H1 (cell line): ENCODE measurements around the gene CIAO3. TPM values are rescaled to one million over a fixed set of nuclear protein-coding genes. Genes with fewer than 3 reads are reported as not detected.

Experiments used
- CTCF ChIA-PET: fragments of 300-600 bp; sonication (Branson Sonifier 250); formaldehyde crosslinking; loops from one replicate; lab custom pipeline; 2021; ENCODE audit not compliant: partially characterized antibody; lab: Charles Lee
- POLR2A ChIA-PET: fragments of 300-600 bp; sonication (Branson Sonifier 250); formaldehyde crosslinking; loops from one replicate; lab custom pipeline; 2021; ENCODE audit warnings: inconsistent platforms; ENCODE audit not compliant: partially characterized antibody; lab: Charles Lee
- DNase-seq, 2 experiments: peaks; one replicate each; pipeline versions ENCODE4 v3.0.0 to v3.0.0-alpha.2; 2010 to 2022; ENCODE audit warnings: low spot score in 2 of 2, low read depth in 1 of 2, mixed read lengths in 1 of 2
- FAIRE-seq: peaks from 2 replicates; lab custom pipeline; 2011; peaks lifted over from hg19 to GRCh38; lab: Jason Lieb, UNC
- H2AFZ ChIP-seq: 2 replicates; pipeline ENCODE4 v1.8.1; 2012; ENCODE audit warnings: low read length, inconsistent platforms
- H2AK5ac ChIP-seq: 2 replicates; pipeline ENCODE4 v1.6.1; 2013; ENCODE audit warnings: low read depth, low read length
- H2BK120ac ChIP-seq: replicated peaks from 2 replicates; pipeline ENCODE3; 2013; ENCODE audit warnings: low read depth, low read length, inconsistent platforms
- H2BK12ac ChIP-seq: 2 replicates; pipeline ENCODE4 v1.6.1; 2013; ENCODE audit warnings: low read depth, low read length
- H2BK15ac ChIP-seq: 2 replicates; pipeline ENCODE4 v1.6.1; 2013; ENCODE audit warnings: low read length
- H2BK20ac ChIP-seq: 2 replicates; pipeline ENCODE4 v1.6.1; 2013; ENCODE audit warnings: low read length
- H2BK5ac ChIP-seq: 2 replicates; pipeline ENCODE4 v1.6.1; 2013; ENCODE audit warnings: low read depth, low read length
- H3K14ac ChIP-seq: 2 replicates; pipeline ENCODE4 v1.6.1; 2013; ENCODE audit warnings: inconsistent platforms; ENCODE audit not compliant: insufficient read length
- H3K18ac ChIP-seq: 2 replicates; pipeline ENCODE4 v1.6.1; 2013; ENCODE audit warnings: low read length; ENCODE audit errors: extremely low read depth
- H3K23ac ChIP-seq: 2 replicates; pipeline ENCODE4 v1.6.1; 2013; ENCODE audit warnings: inconsistent platforms; ENCODE audit not compliant: insufficient read length
- H3K23me2 ChIP-seq: 2 replicates; pipeline ENCODE4 v1.6.1; 2013; ENCODE audit warnings: low read depth, low read length
- H3K27ac ChIP-seq: 2 replicates; pipeline ENCODE4 v1.6.1; 2011; ENCODE audit warnings: low read depth, low read length, inconsistent platforms
- H3K27me3 ChIP-seq, 4 experiments: replicated peaks in 1 of 4; 1 replicate in 1 of 4; 2 replicates in 3 of 4; pipeline versions ENCODE4 v1.6.1 to v1.8.1; 2011 to 2013; ENCODE audit warnings: low read length in 3 of 4, mild to moderate bottlenecking in 3 of 4, inconsistent platforms in 2 of 4, mixed read lengths in 2 of 4, moderate library complexity in 1 of 4; ENCODE audit not compliant: control insufficient read depth in 3 of 4, insufficient read depth in 3 of 4; ENCODE audit errors: extremely low read depth in 1 of 4
- H3K36me3 ChIP-seq, 4 experiments: 2 replicates each; pipeline versions ENCODE4 v1.6.1 to v1.8.1; 2011 to 2013; ENCODE audit warnings: mild to moderate bottlenecking in 4 of 4, low read length in 3 of 4, moderate library complexity in 2 of 4, control low read depth in 1 of 4, inconsistent platforms in 1 of 4; ENCODE audit not compliant: insufficient read depth in 4 of 4, control insufficient read depth in 2 of 4
- H3K4ac ChIP-seq: replicated peaks from 2 replicates; pipeline ENCODE3; 2013; ENCODE audit warnings: low read length, low read depth, mixed read lengths, inconsistent platforms; ENCODE audit not compliant: insufficient read length
- H3K4me1 ChIP-seq, 4 experiments: replicated peaks in 1 of 4; 1 replicate in 1 of 4; 2 replicates in 3 of 4; pipeline versions ENCODE4 v1.6.1 to v1.8.1; 2011 to 2013; ENCODE audit warnings: low read length in 3 of 4, inconsistent platforms in 2 of 4, mixed read lengths in 1 of 4; ENCODE audit not compliant: insufficient read depth in 4 of 4, control insufficient read depth in 3 of 4
- H3K4me2 ChIP-seq, 2 experiments: 2 replicates each; pipeline versions ENCODE4 v1.6.1 to v1.8.1; 2011 to 2013; ENCODE audit warnings: low read depth in 2 of 2, low read length in 2 of 2, control low read depth in 1 of 2, inconsistent platforms in 1 of 2, mild to moderate bottlenecking in 1 of 2; ENCODE audit not compliant: insufficient read depth in 1 of 2
- H3K4me3 ChIP-seq, 4 experiments: fragments of 200-600, 300-600 bp in 1 of 4; sonication (generic), shearing (Covaris generic), sonication (Bioruptor Twin) in 1 of 4; 2 replicates each; pipeline versions ENCODE4 v1.5.1 to v1.8.1; 2011 to 2016; ENCODE audit warnings: low read length in 4 of 4, low read depth in 3 of 4, control low read depth in 2 of 4, inconsistent platforms in 2 of 4, mild to moderate bottlenecking in 2 of 4, mixed read lengths in 1 of 4, moderate library complexity in 1 of 4; ENCODE audit not compliant: insufficient read depth in 2 of 4; ENCODE audit errors: extremely low read depth in 1 of 4
- H3K56ac ChIP-seq: replicated peaks from 2 replicates; pipeline ENCODE3; 2013; ENCODE audit warnings: low read depth, mild to moderate bottlenecking, mixed read lengths, low read length, inconsistent platforms; ENCODE audit not compliant: insufficient read length
- H3K79me1 ChIP-seq: 2 replicates; pipeline ENCODE4 v1.6.1; 2013; ENCODE audit warnings: low read depth, low read length, control low read depth
- H3K79me2 ChIP-seq, 2 experiments: 2 replicates each; pipeline versions ENCODE4 v1.6.1 to v1.8.1; 2012 to 2013; ENCODE audit warnings: low read length in 2 of 2, mild to moderate bottlenecking in 2 of 2, inconsistent platforms in 1 of 2; ENCODE audit not compliant: insufficient read depth in 2 of 2, control insufficient read depth in 1 of 2
- H3K9ac ChIP-seq, 4 experiments: replicated peaks in 1 of 4; 1 replicate in 1 of 4; 2 replicates in 3 of 4; pipeline versions ENCODE4 v1.6.1 to v1.8.1; 2011 to 2013; ENCODE audit warnings: low read depth in 3 of 4, low read length in 3 of 4, control low read depth in 2 of 4, mild to moderate bottlenecking in 2 of 4, moderate library complexity in 2 of 4, inconsistent platforms in 1 of 4; ENCODE audit errors: extremely low read depth in 1 of 4
- H3K9me3 ChIP-seq, 2 experiments: 2 replicates each; pipeline versions ENCODE4 v1.6.1 to v1.8.1; 2012 to 2013; ENCODE audit warnings: mild to moderate bottlenecking in 2 of 2, moderate library complexity in 2 of 2, control low read depth in 1 of 2, inconsistent platforms in 1 of 2, low read depth in 1 of 2, low read length in 1 of 2, mixed read lengths in 1 of 2; ENCODE audit not compliant: insufficient read depth in 2 of 2
- H4K20me1 ChIP-seq, 2 experiments: replicated peaks in 1 of 2; 2 replicates each; pipeline versions ENCODE3 to v1.8.1; 2011 to 2013; ENCODE audit warnings: inconsistent platforms in 2 of 2, low read length in 2 of 2, mild to moderate bottlenecking in 1 of 2; ENCODE audit not compliant: insufficient read depth in 2 of 2, control insufficient read depth in 1 of 2
- H4K5ac ChIP-seq: 2 replicates; pipeline ENCODE4 v1.6.1; 2013; ENCODE audit warnings: low read length, low read depth, mixed read lengths, inconsistent platforms; ENCODE audit not compliant: insufficient read length
- H4K8ac ChIP-seq: 2 replicates; pipeline ENCODE4 v1.8.0; 2013; ENCODE audit warnings: mild to moderate bottlenecking, moderate library complexity, low read length, inconsistent platforms; ENCODE audit not compliant: insufficient read depth; ENCODE audit errors: extremely low read depth
- H4K91ac ChIP-seq: replicated peaks from 2 replicates; pipeline ENCODE3; 2013; ENCODE audit warnings: low read length, mixed read lengths, inconsistent platforms; ENCODE audit not compliant: insufficient read length
- BACH1 ChIP-seq: IDR thresholded peaks from 2 replicates; pipeline ENCODE4 v1.6.1; 2012; ENCODE audit warnings: low read length, improper control_type of control experiment
- CEBPB ChIP-seq: IDR thresholded peaks from 2 replicates; pipeline ENCODE4 v1.6.1; 2012; ENCODE audit warnings: low read depth, low read length
- CHD2 ChIP-seq: IDR thresholded peaks from 2 replicates; pipeline ENCODE4 v1.6.1; 2012; ENCODE audit warnings: low read length, improper control_type of control experiment
- CTBP2 ChIP-seq: IDR thresholded peaks from 2 replicates; pipeline ENCODE4 v1.7.0; 2011; ENCODE audit warnings: borderline replicate concordance, mild to moderate bottlenecking, moderate library complexity, mixed read lengths, low read length; ENCODE audit not compliant: insufficient read depth, insufficient read length
- KDM4A ChIP-seq: IDR thresholded peaks from one replicate; pipeline ENCODE4 v1.7.1; 2012; ENCODE audit warnings: low read depth, mild to moderate bottlenecking, moderate library complexity, low read length, inconsistent platforms; ENCODE audit not compliant: severe bottlenecking
- SP2 ChIP-seq: IDR thresholded peaks from 2 replicates; pipeline ENCODE4 v1.6.1; 2012; ENCODE audit warnings: mild to moderate bottlenecking, low read length, inconsistent platforms
- YY1 ChIP-seq: IDR thresholded peaks from 2 replicates; pipeline ENCODE4 v1.6.1; 2011; ENCODE audit warnings: low read depth, mild to moderate bottlenecking, low read length
- WGBS, 2 experiments: shearing (Covaris generic) in 1 of 2; methylation state at CpG; one replicate each; pipeline versions ENCODE4 v1.1.6 to v1.1.7; 2013 to 2015; ENCODE audit warnings: low lambda C conversion rate in 2 of 2, mixed read lengths in 2 of 2, inconsistent platforms in 1 of 2, low coverage in 1 of 2, missing lambda C conversion rate in 1 of 2; ENCODE audit not compliant: insufficient replicate concordance in 2 of 2, insufficient coverage in 1 of 2, insufficient read length in 1 of 2; ENCODE audit errors: extremely low coverage in 1 of 2, missing lambda C conversion rate in 1 of 2; 5-methylcytosine and 5-hydroxymethylcytosine counted together
- polyA plus RNA-seq, 7 experiments: library from polyadenylated mRNA; depleted of rRNA in 3 of 7; stranded (reverse) in 5 of 7; unstranded in 2 of 7; fragments of >200 nt in 5 of 7; fragments of 200-250 nt in 2 of 7; gene quantifications; 1 replicate in 5 of 7; 2 replicates in 1 of 7; 4 replicates in 1 of 7; pipeline versions ENCODE4 v1.2.1 to v1.2.3, GENCODE V29; 2011 to 2013; ENCODE audit warnings: missing spikeins in 2 of 7, mixed read lengths in 2 of 7
- total RNA-seq: library from RNA; stranded (reverse); fragmentation: NEBNext Ultra II Directional; extraction: Animal tissue kit (Norgen Biotek cat#: 25700); gene quantifications from 2 replicates; pipeline ENCODE4 v1.2.1, GENCODE V29; 2021
- TF ChIP-seq, protein P1 (sequence below), 3 experiments: IDR thresholded peaks; 1 replicate in 2 of 3; 2 replicates in 1 of 3; pipeline versions ENCODE4 v1.5.1 to v1.6.1; 2011; ENCODE audit warnings: low read length in 3 of 3, mild to moderate bottlenecking in 3 of 3, inconsistent platforms in 2 of 3, low read depth in 1 of 3, moderate library complexity in 1 of 3; ENCODE audit not compliant: insufficient read depth in 1 of 3; ENCODE audit errors: control extremely low read depth in 1 of 3

The CIAO3 gene
- total and polyA plus RNA-seq, 2 of the 8 experiments (the other 6 are each of a cell fraction or from before 2014, with no cell fraction given) = 20.0 to 20.4 TPM

DNA sequence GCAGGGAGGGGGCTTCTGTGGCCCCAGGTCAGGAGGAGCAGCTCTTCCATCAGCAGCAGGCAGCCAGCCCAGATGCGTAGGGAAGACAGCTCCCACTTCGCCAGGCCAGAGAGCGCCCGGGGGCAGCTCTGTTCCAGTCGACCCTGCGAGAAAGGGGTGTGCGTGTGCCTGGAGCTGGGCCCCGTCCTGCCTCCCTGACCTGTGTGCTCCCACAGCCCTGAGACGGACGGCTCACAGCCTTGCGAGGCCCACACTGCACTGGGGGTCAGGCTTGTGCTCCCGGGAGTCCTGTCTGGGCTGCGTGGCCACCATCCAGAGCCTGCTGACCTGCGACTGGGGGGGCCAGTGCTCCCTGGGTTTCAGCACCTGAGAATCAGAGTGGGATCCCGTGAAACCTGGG lies 19.3 kb upstream of the CIAO3 start:
- no peak overlapping the region for H3K14ac ChIP-seq
- FAIRE-seq (no peak), DNase-seq (no peak)
- no peaks in the 10 kb centered on the region for H3K27me3 ChIP-seq
- H3K4me3 ChIP-seq = no peak overlapping the region
- no peaks in the 10 kb centered on the region for H3K79me2 ChIP-seq
- no peak overlapping the region for H3K4ac ChIP-seq
- ChIA-PET POLR2A (interaction anchor here (0.7 to 2.9 kb wide), 8 partner anchors 8 to 42 kb away, joined by 3 to 8 read pairs (median 5); partner anchors contain the start of gene CIAO3), CTCF (interaction anchor here (1.0 to 5.0 kb wide), 6 partner anchors 12 to 48 kb away, joined by 3 to 38 read pairs (median 6); partner anchors contain the start of gene CCDC78)
- no peaks in the 10 kb centered on the region for H3K23me2 ChIP-seq
- no peaks in the 10 kb centered on the region for H4K20me1 ChIP-seq
- no peak overlapping the region for H3K18ac ChIP-seq
- H2AK5ac ChIP-seq = 0 out of 2 replicates have a peak overlapping the region, but pooled peaks have one; percentile 1
- H3K56ac ChIP-seq = no peak overlapping the region
- H3K4me1 ChIP-seq = peaks cover 0 to 2% (median 0%) of the 10 kb centered on the region in 4 experiments; a peak in 1 of 7 replicates
- no peak overlapping the region for H2BK12ac ChIP-seq
- no peak overlapping the region for H2BK120ac ChIP-seq
- TF ChIP-seq CEBPB = no peak
- TF ChIP-seq BACH1 = no peak
- TF ChIP-seq, protein P1, sequence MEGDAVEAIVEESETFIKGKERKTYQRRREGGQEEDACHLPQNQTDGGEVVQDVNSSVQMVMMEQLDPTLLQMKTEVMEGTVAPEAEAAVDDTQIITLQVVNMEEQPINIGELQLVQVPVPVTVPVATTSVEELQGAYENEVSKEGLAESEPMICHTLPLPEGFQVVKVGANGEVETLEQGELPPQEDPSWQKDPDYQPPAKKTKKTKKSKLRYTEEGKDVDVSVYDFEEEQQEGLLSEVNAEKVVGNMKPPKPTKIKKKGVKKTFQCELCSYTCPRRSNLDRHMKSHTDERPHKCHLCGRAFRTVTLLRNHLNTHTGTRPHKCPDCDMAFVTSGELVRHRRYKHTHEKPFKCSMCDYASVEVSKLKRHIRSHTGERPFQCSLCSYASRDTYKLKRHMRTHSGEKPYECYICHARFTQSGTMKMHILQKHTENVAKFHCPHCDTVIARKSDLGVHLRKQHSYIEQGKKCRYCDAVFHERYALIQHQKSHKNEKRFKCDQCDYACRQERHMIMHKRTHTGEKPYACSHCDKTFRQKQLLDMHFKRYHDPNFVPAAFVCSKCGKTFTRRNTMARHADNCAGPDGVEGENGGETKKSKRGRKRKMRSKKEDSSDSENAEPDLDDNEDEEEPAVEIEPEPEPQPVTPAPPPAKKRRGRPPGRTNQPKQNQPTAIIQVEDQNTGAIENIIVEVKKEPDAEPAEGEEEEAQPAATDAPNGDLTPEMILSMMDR (IDR thresholded peaks at IDR 0.05; ENCODE audit: control extremely low read depth in 1 of 3, insufficient read depth in 1 of 3, low read depth in 1 of 3, low read length in 3 of 3) = no peak
- no peak for TF ChIP-seq SP2
- no peak for TF ChIP-seq YY1
- TF ChIP-seq CHD2 = no peak
- no peak for TF ChIP-seq KDM4A
- TF ChIP-seq CTBP2 = no peak
- no peak overlapping the region for H4K8ac ChIP-seq
- no peak overlapping the region for H3K4me2 ChIP-seq
- no peak overlapping the region for H2BK5ac ChIP-seq
- H3K27ac ChIP-seq = no peak overlapping the region
- no peak overlapping the region for H3K9ac ChIP-seq
- no peak overlapping the region for H4K5ac ChIP-seq
- no peak overlapping the region for H4K91ac ChIP-seq
- H3K9me3 ChIP-seq = 0 out of 4 replicates have a peak, but pooled peaks cover 0 to 3% of the 10 kb centered on the region in 2 experiments
- H2AFZ ChIP-seq = no peak overlapping the region
- no peaks in the 10 kb centered on the region for H3K79me1 ChIP-seq
- 89% methylated on average over 14 of the region's 15 CpGs; no CpG with 5 or more reads in 1 of the 2 experiments for WGBS, 2 experiments
- H2BK20ac ChIP-seq = no peak overlapping the region
- H2BK15ac ChIP-seq = no peak overlapping the region
- H3K36me3 ChIP-seq = no peaks in the 10 kb centered on the region
- no peak overlapping the region for H3K23ac ChIP-seq
